Measurements from ENCODE around the gene TTLL11. TPM values are rescaled to one million over a fixed set of nuclear protein-coding genes. Genes with fewer than 3 reads are reported as not detected.

TTLL11 gene
- total RNA-seq, 2 experiments from 2014 or later: 0.56 to 1.4 TPM

- intact Hi-C loops (cut with micrococcal nuclease): no loop called here
- ATAC-seq: no peak
- TF ChIP-seq CTCF (IDR thresholded peaks at IDR 0.05): no peak
Observed at GRCh38 chr9:121930956-121931355, 162.2 kb downstream of the TTLL11 start.

DNA sequence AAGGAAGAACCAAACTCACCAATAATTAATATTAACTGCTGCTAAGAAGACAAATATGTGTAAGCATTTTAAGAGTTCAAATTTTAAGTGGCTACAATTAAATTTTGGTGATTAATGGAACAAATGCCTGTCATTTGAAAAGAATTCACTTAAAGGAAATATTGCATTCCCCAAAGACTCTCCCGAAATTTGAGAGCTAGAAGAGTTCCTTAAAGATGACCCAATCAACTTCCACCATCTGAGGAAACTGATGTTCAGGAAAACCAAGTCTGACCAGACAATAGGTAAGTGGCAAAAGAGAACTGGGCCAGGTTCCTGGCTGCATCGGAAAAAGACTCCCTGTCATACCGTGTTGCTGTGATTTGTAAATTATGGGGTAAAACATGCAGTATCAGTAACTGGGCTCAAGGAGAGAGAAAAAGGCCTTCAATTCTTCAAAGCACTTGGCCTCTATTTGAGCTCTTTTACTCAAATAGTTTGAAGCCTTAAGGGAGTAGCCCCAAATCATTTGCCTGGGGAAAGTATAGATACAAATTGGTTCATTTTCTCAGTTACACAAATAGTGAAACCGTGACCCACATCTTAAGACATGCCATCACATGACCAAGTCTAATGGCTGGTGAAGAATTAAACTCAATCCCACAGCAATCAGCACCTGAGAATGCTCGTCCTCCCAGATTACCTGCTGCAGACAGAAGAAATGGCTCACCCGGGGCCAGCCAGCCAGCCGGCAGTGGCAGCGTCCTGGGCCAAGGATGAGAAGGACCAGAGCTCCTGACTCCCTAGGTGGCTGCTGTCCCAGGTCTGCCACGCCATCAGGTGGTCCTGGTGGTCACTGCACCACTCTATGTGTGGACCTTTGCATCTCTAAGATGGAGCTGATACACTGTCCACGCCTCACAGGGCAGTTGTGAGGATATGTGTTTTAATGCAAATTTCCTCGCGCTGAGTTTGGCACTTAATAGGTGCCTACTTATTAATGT lies 162.9 kb downstream of the TTLL11 start:
- ChIA-PET POLR2A (interaction anchor here (0.6 kb wide), 1 partner anchor 17 kb away, joined by 3 read pairs; no protein-coding TSS in a partner anchor), CTCF (interaction anchor here (1.1 to 1.7 kb wide), 2 partner anchors 14 to 243 kb away, joined by 3 read pairs; no protein-coding TSS in a partner anchor)
- Mint-ChIP-seq H3K9me3 (no peaks in the 10 kb centered on the region), H3K27ac (no peak overlapping the region), H3K36me3 (ENCODE audit: low read depth) (no peaks in the 10 kb centered on the region), H3K27me3 (no peaks in the 10 kb centered on the region), H3K4me1 (ENCODE audit: low read depth) (no peaks in the 10 kb centered on the region), H3K4me3 (no peak overlapping the region)
- peak; percentile 45 for ATAC-seq
- intact Hi-C loops (cut with micrococcal nuclease): no loop called here
- DNase-seq: peak; percentile 24
- TF ChIP-seq CTCF (IDR thresholded peaks at IDR 0.05): peak; percentile 10

More at GRCh38 chr9:121930956-121931355, 162.2 kb downstream of the TTLL11 start:
- POLR2A ChIA-PET: no interaction called here
- Mint-ChIP-seq H3K4me3 (no peak overlapping the region), H3K9me3 (no peaks in the 10 kb centered on the region), H3K4me1 (ENCODE audit: low read depth) (no peaks in the 10 kb centered on the region), H3K27ac (no peak overlapping the region), H3K36me3 (ENCODE audit: low read depth) (no peaks in the 10 kb centered on the region), H3K27me3 (no peaks in the 10 kb centered on the region)
- CTCF ChIA-PET: interaction anchor here (1.1 to 1.7 kb wide), 2 partner anchors 14 to 244 kb away, joined by 3 read pairs; no protein-coding TSS in a partner anchor
- no peak for DNase-seq

DNA sequence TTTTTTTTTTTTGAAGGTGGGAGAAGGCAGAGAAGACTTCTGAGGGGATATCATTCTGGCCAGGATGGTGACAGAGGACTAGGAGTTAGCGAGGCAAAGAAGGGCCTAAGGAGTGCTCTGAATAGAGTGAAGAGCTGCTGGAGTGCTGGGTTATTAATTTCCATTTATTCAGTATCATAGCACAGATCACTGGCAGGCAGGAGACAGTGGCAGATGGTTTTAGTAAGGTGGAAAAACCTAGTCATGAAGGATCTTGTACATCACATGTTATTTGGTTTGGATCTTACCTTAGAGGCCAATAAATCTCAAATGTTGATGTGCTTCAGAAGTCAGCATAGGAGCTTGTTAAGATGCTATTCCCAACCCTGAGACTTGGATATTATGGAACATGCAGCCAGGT lies 165.5 kb downstream of the TTLL11 start:
- intact Hi-C loops (cut with micrococcal nuclease): no loop called here
- no peak for TF ChIP-seq CTCF (IDR thresholded peaks at IDR 0.05)
- DNase-seq (no peak), ATAC-seq (no peak)
- Mint-ChIP-seq H3K4me3 (no peak overlapping the region), H3K27ac (no peak overlapping the region), H3K27me3 (no peaks in the 10 kb centered on the region), H3K4me1 (ENCODE audit: low read depth) (no peaks in the 10 kb centered on the region), H3K9me3 (no peaks in the 10 kb centered on the region), H3K36me3 (ENCODE audit: low read depth) (no peaks in the 10 kb centered on the region)
- POLR2A ChIA-PET: no interaction called here
- CTCF ChIA-PET: interaction anchor here (1.2 kb wide), 1 partner anchor 13 kb away, joined by 3 read pairs; no protein-coding TSS in a partner anchor

- ATAC-seq (no peak), DNase-seq (no peak)
- ChIA-PET CTCF (no interaction called here), POLR2A (no interaction called here)
- no peak for TF ChIP-seq CTCF (IDR thresholded peaks at IDR 0.05)
- Mint-ChIP-seq H3K4me1 (ENCODE audit: low read depth) (no peaks in the 10 kb centered on the region), H3K4me3 (no peak overlapping the region), H3K9me3 (no peaks in the 10 kb centered on the region), H3K27ac (no peak overlapping the region), H3K36me3 (ENCODE audit: low read depth) (no peaks in the 10 kb centered on the region), H3K27me3 (no peaks in the 10 kb centered on the region)
- intact Hi-C loops (cut with micrococcal nuclease): no loop called here
Observed at GRCh38 chr9:121927081-121927480, 166.0 kb downstream of the TTLL11 start.

DNA sequence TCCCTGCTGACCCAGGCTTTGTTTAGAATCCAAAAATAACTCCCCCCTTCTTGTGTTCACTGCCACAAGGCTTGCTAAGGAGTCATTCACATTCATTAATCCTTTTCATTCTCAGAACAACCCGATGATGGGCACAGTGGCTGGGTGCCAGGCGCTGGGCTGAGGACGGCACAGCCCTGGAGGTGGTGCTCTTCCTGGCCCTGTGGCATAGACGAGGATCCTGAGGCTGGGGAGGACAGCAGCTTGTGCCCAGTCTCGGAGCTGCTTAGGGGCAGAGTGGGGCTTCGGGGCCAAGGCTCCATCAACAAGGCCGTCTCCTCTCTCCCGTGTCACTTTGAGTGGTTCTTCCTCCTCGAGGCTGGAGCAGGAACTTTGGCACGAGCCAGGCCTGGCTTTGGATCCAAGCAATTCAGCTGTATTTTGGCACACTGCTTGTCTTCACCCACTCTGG lies 166.7 kb downstream of the TTLL11 start:
- no peak for TF ChIP-seq CTCF (IDR thresholded peaks at IDR 0.05)
- ChIA-PET CTCF (no interaction called here), POLR2A (no interaction called here)
- Mint-ChIP-seq H3K36me3 (ENCODE audit: low read depth) (no peaks in the 10 kb centered on the region), H3K4me1 (ENCODE audit: low read depth) (no peaks in the 10 kb centered on the region), H3K27ac (no peak overlapping the region), H3K27me3 (no peaks in the 10 kb centered on the region), H3K9me3 (no peaks in the 10 kb centered on the region), H3K4me3 (no peak overlapping the region)
- intact Hi-C loops (cut with micrococcal nuclease): no loop called here
- DNase-seq (no peak), ATAC-seq (no peak)

All from activated CD8-positive, alpha-beta T cell treated with anti-CD3 and anti-CD28 coated beads for 36 hours (primary cell).